ENCODE data around the gene RASAL3.

Gene RASAL3

GRCh38 chr19:15429825-15430467 lies 34.4 kb downstream of the RASAL3 start:
- peaks cover 53% of the 10 kb centered on the region for H4K20me1 ChIP-seq (ENCODE audit: insufficient read depth, low read length)
- peaks cover 60% of the 10 kb centered on the region for H3K36me3 ChIP-seq (ENCODE audit: insufficient read depth, low read length)
- ATAC-seq (ENCODE audit: insufficient read depth, low read depth), result no peak
- H3K79me2 ChIP-seq (ENCODE audit: insufficient read depth, low read length), result peaks cover 58% of the 10 kb centered on the region
- H3K4me2 ChIP-seq (ENCODE audit: insufficient read depth, low read length), result peak overlapping the region; percentile 93
- H3K4me1 ChIP-seq (ENCODE audit: insufficient read depth, low read length), result peaks cover 40% of the 10 kb centered on the region
- no peaks in the 10 kb centered on the region for H3K27me3 ChIP-seq (ENCODE audit: insufficient read depth, low read length, poor library complexity)
- peak overlapping the region; percentile 86; the same call in 1 of the 2 replicates for H3K27ac ChIP-seq (ENCODE audit: low read length)
- no peak for TF ChIP-seq CTCF (IDR thresholded peaks at IDR 0.05; ENCODE audit: borderline replicate concordance, extremely low read depth, low read length, poor library complexity, severe bottlenecking)
- TF ChIP-seq EZH2 (IDR thresholded peaks at IDR 0.05; ENCODE audit: borderline replicate concordance, low read depth, low read length, severe bottlenecking), result no peak
- H2AFZ ChIP-seq (ENCODE audit: low read depth, low read length), result no peak overlapping the region
- H3K9me3 ChIP-seq (ENCODE audit: insufficient read depth, low read length, severe bottlenecking), result no peaks in the 10 kb centered on the region
- H3K4me3 ChIP-seq (ENCODE audit: low read depth in 1 of 2, low read length in 2 of 2), result peak overlapping the region in 1 of 2 experiments; percentile 92; a peak in 3 of 4 replicates
- no peak for DNase-seq
- peak overlapping the region; percentile 89; the same call in 1 of the 2 replicates for H3K9ac ChIP-seq (ENCODE audit: low read depth, low read length)

- ATAC-seq (ENCODE audit: insufficient read depth, low read depth), result no peak
- Histone ChIP-seq H3K9me3 (ENCODE audit: insufficient read depth, low read length, severe bottlenecking) (no peaks in the 10 kb centered on the region), H4K20me1 (ENCODE audit: insufficient read depth, low read length) (peaks cover 56% of the 10 kb centered on the region), H3K4me2 (ENCODE audit: insufficient read depth, low read length) (peak overlapping the region; percentile 93; the same call in 1 of the 2 replicates), H3K27me3 (ENCODE audit: insufficient read depth, low read length, poor library complexity) (no peaks in the 10 kb centered on the region), H2AFZ (ENCODE audit: low read depth, low read length) (no peak overlapping the region), H3K36me3 (ENCODE audit: insufficient read depth, low read length) (peaks cover 67% of the 10 kb centered on the region), H3K4me1 (ENCODE audit: insufficient read depth, low read length) (peaks cover 40% of the 10 kb centered on the region), H3K27ac (ENCODE audit: low read length) (no peak overlapping the region), H3K9ac (ENCODE audit: low read depth, low read length) (no peak overlapping the region), H3K4me3 (ENCODE audit: low read depth in 1 of 2, low read length in 2 of 2) (no peak overlapping the region), H3K79me2 (ENCODE audit: insufficient read depth, low read length) (peaks cover 58% of the 10 kb centered on the region)
- DNase-seq, result no peak
- TF ChIP-seq EZH2 (IDR thresholded peaks at IDR 0.05; ENCODE audit: borderline replicate concordance, low read depth, low read length, severe bottlenecking), result no peak
- TF ChIP-seq CTCF (IDR thresholded peaks at IDR 0.05; ENCODE audit: borderline replicate concordance, extremely low read depth, low read length, poor library complexity, severe bottlenecking), result no peak
Observed at GRCh38 chr19:15428956-15429824, 35.2 kb downstream of the RASAL3 start.

GRCh38 chr19:15427991-15428471 lies 36.3 kb downstream of the RASAL3 start:
- Histone ChIP-seq H3K27me3 (ENCODE audit: insufficient read depth, low read length, poor library complexity) (no peaks in the 10 kb centered on the region), H2AFZ (ENCODE audit: low read depth, low read length) (no peak overlapping the region), H3K4me2 (ENCODE audit: insufficient read depth, low read length) (no peak overlapping the region), H3K36me3 (ENCODE audit: insufficient read depth, low read length) (peaks cover 79% of the 10 kb centered on the region), H3K4me1 (ENCODE audit: insufficient read depth, low read length) (peaks cover 32% of the 10 kb centered on the region), H3K27ac (ENCODE audit: low read length) (no peak overlapping the region), H3K79me2 (ENCODE audit: insufficient read depth, low read length) (peaks cover 58% of the 10 kb centered on the region), H3K4me3 (ENCODE audit: low read depth in 1 of 2, low read length in 2 of 2) (no peak overlapping the region), H3K9ac (ENCODE audit: low read depth, low read length) (no peak overlapping the region), H3K9me3 (ENCODE audit: insufficient read depth, low read length, severe bottlenecking) (no peaks in the 10 kb centered on the region), H4K20me1 (ENCODE audit: insufficient read depth, low read length) (peaks cover 56% of the 10 kb centered on the region)
- DNase-seq, result no peak
- TF ChIP-seq CTCF (IDR thresholded peaks at IDR 0.05; ENCODE audit: borderline replicate concordance, extremely low read depth, low read length, poor library complexity, severe bottlenecking), result no peak
- no peak for TF ChIP-seq EZH2 (IDR thresholded peaks at IDR 0.05; ENCODE audit: borderline replicate concordance, low read depth, low read length, severe bottlenecking)
- no peak for ATAC-seq (ENCODE audit: insufficient read depth, low read depth)

Measured in DND-41 (cell line).